Neural cell (in vitro differentiated cells): ENCODE results near the gene ARFGEF3. TPM values are rescaled to one million over a fixed set of nuclear protein-coding genes. Genes with fewer than 3 reads are reported as not detected.
"Not testable (repeated sequence)": the region's sequence is repeated elsewhere in the genome, so short reads cannot be mapped to it uniquely, and the experiment has no call there.

Source experiments
- H2AFZ ChIP-seq: fragments of 200-600, 300-800 bp; sonication (generic), shearing (Covaris generic); 2 replicates; pipeline ENCODE4 v1.6.0; 2014; ENCODE audit warnings: low read depth, mild to moderate bottlenecking, antibody characterized with exemption, low read length, moderate library complexity
- H3F3A ChIP-seq: fragments of 200-600 bp; shearing (Covaris generic); 2 replicates; pipeline ENCODE4 v1.6.1; 2016; ENCODE audit warnings: mild to moderate bottlenecking, moderate library complexity, mixed read lengths, antibody characterized with exemption, low read length; ENCODE audit not compliant: insufficient read depth, poor library complexity, severe bottlenecking
- H3K27ac ChIP-seq: fragments of 200-600, 300-800 bp; sonication (generic), shearing (Covaris generic); 2 replicates; pipeline ENCODE4 v1.5.1; 2014; ENCODE audit warnings: mild to moderate bottlenecking, low read length, moderate library complexity
- H3K27me3 ChIP-seq: fragments of 300-800, 200-600 bp; sonication (generic), shearing (Covaris generic); 2 replicates; pipeline ENCODE4 v1.6.0; 2014; ENCODE audit warnings: mild to moderate bottlenecking, low read depth, low read length, moderate library complexity; ENCODE audit not compliant: insufficient read depth
- H3K36me3 ChIP-seq: fragments of 300-800, 200-600 bp; sonication (generic), shearing (Covaris generic); 2 replicates; pipeline ENCODE4 v1.5.1; 2014; ENCODE audit warnings: mild to moderate bottlenecking, antibody characterized with exemption, low read length, moderate library complexity; ENCODE audit not compliant: insufficient read depth
- H3K4me2 ChIP-seq: fragments of 300-800, 200-600 bp; sonication (generic), shearing (Covaris generic); 2 replicates; pipeline ENCODE4 v1.6.0; 2014; ENCODE audit warnings: mild to moderate bottlenecking, low read length
- H3K4me3 ChIP-seq: fragments of 300-800, 200-600 bp; sonication (generic), shearing (Covaris generic); 2 replicates; pipeline ENCODE4 v1.5.1; 2014; ENCODE audit warnings: mild to moderate bottlenecking, low read length, moderate library complexity
- H3K79me2 ChIP-seq: fragments of 200-600 bp; shearing (Covaris generic); replicated peaks from 2 replicates; pipeline ENCODE4 v1.6.0; 2014; ENCODE audit warnings: mild to moderate bottlenecking, low read length, moderate library complexity; ENCODE audit not compliant: insufficient read depth
- H3K9ac ChIP-seq: fragments of 300-800, 200-600 bp; sonication (generic), shearing (Covaris generic); 2 replicates; pipeline ENCODE4 v1.6.1; 2016; ENCODE audit warnings: mild to moderate bottlenecking, low read length, mixed read lengths
- H3K9me2 ChIP-seq: fragments of 200-600 bp; shearing (Covaris generic); 2 replicates; pipeline ENCODE4 v1.6.1; 2016; ENCODE audit warnings: mild to moderate bottlenecking, low read length, mixed read lengths; ENCODE audit not compliant: insufficient read depth
- H3K9me3 ChIP-seq: fragments of 200-600, 300-800 bp; sonication (generic), shearing (Covaris generic); 2 replicates; pipeline ENCODE4 v1.6.1; 2016; ENCODE audit warnings: mild to moderate bottlenecking, mixed run types, low read length, moderate library complexity, mixed read lengths
- H4K20me1 ChIP-seq: fragments of 200-600 bp; shearing (Covaris generic); 2 replicates; pipeline ENCODE4 v1.6.1; 2016; ENCODE audit warnings: mild to moderate bottlenecking, mixed run types; ENCODE audit not compliant: insufficient read depth
- EP300 ChIP-seq: fragments of 450-650 bp; conservative IDR thresholded peaks from 2 replicates; pipeline ENCODE4 v1.6.1; 2014; ENCODE audit warnings: antibody characterized with exemption, mild to moderate bottlenecking, moderate library complexity; ENCODE audit not compliant: poor library complexity, severe bottlenecking
- EZH2 ChIP-seq: fragments of 200-600, 300-800 bp; shearing (Covaris generic), sonication (generic); IDR thresholded peaks from 2 replicates; pipeline ENCODE4 v1.6.1; 2014; ENCODE audit warnings: antibody characterized with exemption, low read length, borderline replicate concordance, mild to moderate bottlenecking; ENCODE audit not compliant: insufficient read depth, poor library complexity, severe bottlenecking
- MXI1 ChIP-seq: fragments of 450-650 bp; conservative IDR thresholded peaks from 2 replicates; pipeline ENCODE4 v1.6.1; 2014; ENCODE audit warnings: antibody characterized with exemption, mild to moderate bottlenecking; ENCODE audit not compliant: poor library complexity, severe bottlenecking
- POLR2AphosphoS5 ChIP-seq: IDR thresholded peaks from 2 replicates; pipeline ENCODE4 v1.6.1; 2012
- RAD21 ChIP-seq: fragments of 450-650 bp; conservative IDR thresholded peaks from 2 replicates; pipeline ENCODE4 v1.6.1; 2014; ENCODE audit warnings: antibody characterized with exemption, mild to moderate bottlenecking, moderate library complexity
- REST ChIP-seq: IDR thresholded peaks from 2 replicates; pipeline ENCODE4 v1.6.1; 2012; ENCODE audit warnings: borderline replicate concordance
- SMC3 ChIP-seq: fragments of 450-650 bp; conservative IDR thresholded peaks from 2 replicates; pipeline ENCODE4 v1.6.1; 2014; ENCODE audit warnings: antibody characterized with exemption, mild to moderate bottlenecking, moderate library complexity; ENCODE audit not compliant: poor library complexity
- TAF1 ChIP-seq: IDR thresholded peaks from 2 replicates; pipeline ENCODE4 v1.6.1; 2012; ENCODE audit warnings: low read depth
- polyA plus RNA-seq: library from polyadenylated mRNA; depleted of rRNA; stranded (reverse); fragments of >200 nt; gene quantifications from 2 replicates; pipeline ENCODE4 v1.2.3, GENCODE V29; 2014
- TF ChIP-seq, protein P1 (sequence below): fragments of 450-650 bp; IDR thresholded peaks from 2 replicates; pipeline ENCODE4 v1.5.1; 2014; ENCODE audit warnings: antibody characterized with exemption, mild to moderate bottlenecking, moderate library complexity; ENCODE audit not compliant: poor library complexity, severe bottlenecking

ARFGEF3 gene
- polyA plus RNA-seq, 1 donor from 2014 or later, result 4.6 TPM

GRCh38 chr6:138357928-138358327, 196.2 kb downstream of the ARFGEF3 start:
- Histone ChIP-seq H3K27me3 (no peaks in the 10 kb centered on the region), H3F3A (no peaks in the 10 kb centered on the region), H3K4me2 (no peak overlapping the region), H3K9me2 (no peaks in the 10 kb centered on the region), H3K27ac (no peak overlapping the region), H2AFZ (no peak overlapping the region), H3K9ac (no peak overlapping the region), H4K20me1 (no peaks in the 10 kb centered on the region), H3K4me3 (no peak overlapping the region), H3K79me2 (no peaks in the 10 kb centered on the region), H3K36me3 (no peaks in the 10 kb centered on the region), H3K9me3 (no peaks in the 10 kb centered on the region)
- TF ChIP-seq POLR2AphosphoS5 (no peak), TAF1 (no peak), MXI1 (no peak), REST (no peak), EZH2 (no peak), RAD21 (no peak), SMC3 (no peak), EP300 (no peak)
- TF ChIP-seq, protein P1, sequence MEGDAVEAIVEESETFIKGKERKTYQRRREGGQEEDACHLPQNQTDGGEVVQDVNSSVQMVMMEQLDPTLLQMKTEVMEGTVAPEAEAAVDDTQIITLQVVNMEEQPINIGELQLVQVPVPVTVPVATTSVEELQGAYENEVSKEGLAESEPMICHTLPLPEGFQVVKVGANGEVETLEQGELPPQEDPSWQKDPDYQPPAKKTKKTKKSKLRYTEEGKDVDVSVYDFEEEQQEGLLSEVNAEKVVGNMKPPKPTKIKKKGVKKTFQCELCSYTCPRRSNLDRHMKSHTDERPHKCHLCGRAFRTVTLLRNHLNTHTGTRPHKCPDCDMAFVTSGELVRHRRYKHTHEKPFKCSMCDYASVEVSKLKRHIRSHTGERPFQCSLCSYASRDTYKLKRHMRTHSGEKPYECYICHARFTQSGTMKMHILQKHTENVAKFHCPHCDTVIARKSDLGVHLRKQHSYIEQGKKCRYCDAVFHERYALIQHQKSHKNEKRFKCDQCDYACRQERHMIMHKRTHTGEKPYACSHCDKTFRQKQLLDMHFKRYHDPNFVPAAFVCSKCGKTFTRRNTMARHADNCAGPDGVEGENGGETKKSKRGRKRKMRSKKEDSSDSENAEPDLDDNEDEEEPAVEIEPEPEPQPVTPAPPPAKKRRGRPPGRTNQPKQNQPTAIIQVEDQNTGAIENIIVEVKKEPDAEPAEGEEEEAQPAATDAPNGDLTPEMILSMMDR, result no peak

DNA sequence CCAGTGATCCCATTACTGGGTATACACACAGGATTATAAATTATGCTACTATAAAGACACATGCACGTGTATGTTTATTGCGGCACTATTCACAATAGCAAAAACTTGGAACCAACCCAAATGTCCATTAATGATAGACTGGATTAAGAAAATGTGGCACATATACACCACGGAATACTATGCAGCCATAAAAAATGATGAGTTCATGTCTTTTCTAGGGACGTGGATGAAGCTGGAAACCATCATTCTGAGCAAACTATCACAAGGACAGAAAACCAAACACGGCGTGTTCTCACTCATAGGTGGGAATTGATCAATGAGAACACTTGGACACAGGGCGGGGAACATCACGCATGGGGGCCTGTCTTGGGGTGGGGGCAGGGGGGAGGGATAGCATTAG, 206.9 kb downstream of the ARFGEF3 start:
- not testable (repeated sequence) for H3K4me3 ChIP-seq, H3K27ac ChIP-seq, H3K4me2 ChIP-seq, H3K36me3 ChIP-seq, H2AFZ ChIP-seq, H3K27me3 ChIP-seq, H3K9ac ChIP-seq, H3F3A ChIP-seq, H3K9me3 ChIP-seq, H3K79me2 ChIP-seq, H3K9me2 ChIP-seq, H4K20me1 ChIP-seq

DNA sequence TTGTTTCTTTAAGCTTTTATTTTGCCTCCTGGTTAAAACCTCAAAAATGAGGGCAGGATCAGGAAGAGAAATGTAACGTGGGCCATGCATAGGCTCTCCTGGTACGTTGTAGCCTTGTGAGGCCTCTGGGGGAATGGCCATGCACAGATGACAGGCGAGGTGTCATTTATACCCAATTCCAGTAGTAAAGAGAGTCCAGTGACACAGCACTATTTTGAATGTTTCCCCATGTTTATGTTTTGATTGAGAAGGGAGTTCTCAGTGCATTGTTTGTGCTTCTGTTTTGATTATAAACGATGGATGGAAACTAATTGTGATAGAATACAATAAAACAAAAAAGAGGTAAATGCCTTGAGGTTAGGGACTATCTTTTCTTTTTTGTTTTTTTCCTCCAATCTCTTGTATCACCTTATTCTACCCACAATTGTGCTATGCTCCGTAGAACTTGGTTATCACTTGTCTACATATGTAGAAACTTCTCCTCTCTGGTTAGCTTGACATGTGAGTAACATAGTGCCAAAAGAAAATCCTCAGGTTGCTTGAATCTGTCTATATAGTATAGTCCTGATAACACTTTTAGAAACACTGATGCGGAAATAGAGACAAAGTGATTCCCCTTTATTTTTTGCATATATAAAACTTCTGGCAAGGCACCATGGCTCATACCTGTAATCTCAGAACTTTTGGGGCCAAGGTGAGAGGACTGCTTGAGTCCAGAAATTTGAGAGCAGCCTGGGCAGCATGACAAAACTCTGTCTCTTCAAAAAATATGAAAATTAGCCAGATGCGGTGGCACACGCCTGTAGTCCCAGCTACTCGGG, 209.1 kb downstream of the ARFGEF3 start:
- no peaks in the 10 kb centered on the region for H4K20me1 ChIP-seq
- no peak overlapping the region for H3K4me3 ChIP-seq
- no peaks in the 10 kb centered on the region for H3K27me3 ChIP-seq
- H3K9me2 ChIP-seq, result no peaks in the 10 kb centered on the region
- no peak overlapping the region for H3K27ac ChIP-seq
- no peaks in the 10 kb centered on the region for H3F3A ChIP-seq
- H3K4me2 ChIP-seq, result no peak overlapping the region
- TF ChIP-seq EP300 (no peak), TAF1 (no peak), RAD21 (no peak), MXI1 (no peak), EZH2 (no peak), REST (no peak), SMC3 (no peak), POLR2AphosphoS5 (no peak)
- TF ChIP-seq, protein P1, result no peak
- no peaks in the 10 kb centered on the region for H3K9me3 ChIP-seq
- H3K9ac ChIP-seq, result no peak overlapping the region
- H3K36me3 ChIP-seq, result no peaks in the 10 kb centered on the region
- no peaks in the 10 kb centered on the region for H3K79me2 ChIP-seq
- H2AFZ ChIP-seq, result no peak overlapping the region
